SK-N-SH (cell line): Measurements from ENCODE around the gene CCDC30. TPM values are rescaled to one million over a fixed set of nuclear protein-coding genes. Genes with fewer than 3 reads are reported as not detected.

Experiments
- CTCF ChIA-PET: fragments of 300-600, 350-600 bp; formaldehyde crosslinking; extraction: SDS; loops from one replicate; lab custom pipeline; 2021; lab: Yijun Ruan, JAX
- POLR2A ChIA-PET: fragments of 350-600 bp; sonication (Branson Sonifier 250); formaldehyde crosslinking; extraction: SDS; loops from one replicate; lab custom pipeline; 2020; ENCODE audit warnings: antibody characterized with exemption, inconsistent platforms; lab: Yijun Ruan, JAX
- DNase-seq: peaks from one replicate; pipeline ENCODE4 v3.0.0; 2012
- H2AFZ ChIP-seq: fragments of 200-600 bp; sonication (generic); 2 replicates; pipeline ENCODE4 v1.8.1; 2016; ENCODE audit warnings: antibody characterized with exemption, mild to moderate bottlenecking, low read depth
- H3F3A ChIP-seq: fragments of 200-600 bp; sonication (generic); replicated peaks from 2 replicates; pipeline ENCODE3; 2016; ENCODE audit warnings: antibody characterized with exemption, mild to moderate bottlenecking; ENCODE audit not compliant: insufficient read depth
- H3K27ac ChIP-seq, 2 experiments: fragments of 200-500 bp in 1 of 2; fragments of 200-600 bp in 1 of 2; sonication (Bioruptor generic) in 1 of 2; sonication (generic), shearing (Covaris generic) in 1 of 2; 2 replicates each; pipeline versions ENCODE4 v1.5.1 to v1.6.1; 2014 to 2016; ENCODE audit warnings: low read depth in 2 of 2, inconsistent platforms in 1 of 2, low read length in 1 of 2, mild to moderate bottlenecking in 1 of 2, mixed read lengths in 1 of 2
- H3K27me3 ChIP-seq: fragments of 200-600 bp; sonication (generic), shearing (Covaris generic); 2 replicates; pipeline ENCODE4 v1.6.1; 2016; ENCODE audit warnings: mixed run types; ENCODE audit not compliant: insufficient read depth
- H3K36me3 ChIP-seq, 2 experiments: fragments of 200-500 bp in 1 of 2; fragments of 200-600 bp in 1 of 2; sonication (Bioruptor generic) in 1 of 2; sonication (generic) in 1 of 2; replicated peaks in 1 of 2; 2 replicates each; pipeline versions ENCODE3 to v1.5.1; 2014 to 2016; ENCODE audit warnings: low read length in 1 of 2, mild to moderate bottlenecking in 1 of 2; ENCODE audit not compliant: insufficient read depth in 2 of 2, control insufficient read depth in 1 of 2
- H3K4me1 ChIP-seq, 2 experiments: fragments of 200-500 bp in 1 of 2; fragments of 200-600 bp in 1 of 2; sonication (Bioruptor generic) in 1 of 2; sonication (generic), shearing (Covaris generic) in 1 of 2; 2 replicates each; pipeline versions ENCODE4 v1.5.1 to v1.6.1; 2014 to 2016; ENCODE audit warnings: low read depth in 1 of 2, low read length in 1 of 2, mixed run types in 1 of 2; ENCODE audit not compliant: insufficient read depth in 2 of 2, control insufficient read depth in 1 of 2
- H3K4me2 ChIP-seq: fragments of 200-600 bp; sonication (generic), shearing (Covaris generic); 2 replicates; pipeline ENCODE4 v1.6.1; 2017; ENCODE audit warnings: mixed run types
- H3K4me3 ChIP-seq, 2 experiments: fragments of 200-500 bp in 1 of 2; fragments of 200-600 bp in 1 of 2; sonication (Bioruptor generic) in 1 of 2; sonication (generic), shearing (Covaris generic) in 1 of 2; 2 replicates each; pipeline versions ENCODE4 v1.5.1 to v1.8.1; 2014 to 2016; ENCODE audit warnings: low read depth in 2 of 2, inconsistent platforms in 1 of 2, low read length in 1 of 2, mild to moderate bottlenecking in 1 of 2, mixed read lengths in 1 of 2, moderate library complexity in 1 of 2
- H3K79me2 ChIP-seq: fragments of 200-600 bp; sonication (generic); 2 replicates; pipeline ENCODE4 v1.8.1; 2017; ENCODE audit warnings: mild to moderate bottlenecking; ENCODE audit not compliant: insufficient read depth
- H3K9ac ChIP-seq: fragments of 200-600 bp; sonication (generic); 2 replicates; pipeline ENCODE4 v1.6.1; 2017; ENCODE audit warnings: mixed run types
- H3K9me2 ChIP-seq: fragments of 200-600 bp; sonication (generic); 2 replicates; pipeline ENCODE4 v1.6.1; 2017; ENCODE audit warnings: mixed run types
- H3K9me3 ChIP-seq: fragments of 200-600 bp; sonication (generic); 2 replicates; pipeline ENCODE4 v1.6.1; 2017; ENCODE audit warnings: mixed run types, mild to moderate bottlenecking, moderate library complexity
- H4K20me1 ChIP-seq: fragments of 200-600 bp; sonication (generic); 2 replicates; pipeline ENCODE4 v1.6.1; 2017; ENCODE audit warnings: mild to moderate bottlenecking, mixed run types; ENCODE audit not compliant: insufficient read depth
- ELF1 ChIP-seq: IDR thresholded peaks from 2 replicates; pipeline ENCODE4 v1.4.0; 2012
- EZH2phosphoT487 ChIP-seq: fragments of 200-600 bp; sonication (generic); IDR thresholded peaks from 2 replicates; pipeline ENCODE4 v1.6.1; 2017; ENCODE audit warnings: low read depth, mixed run types, mild to moderate bottlenecking, antibody characterized with exemption, moderate library complexity, borderline replicate concordance
- FOXJ3 ChIP-seq: sonication (generic); formaldehyde crosslinking; IDR thresholded peaks from 2 replicates; pipeline ENCODE4 v1.5.1; 2020; ENCODE audit warnings: mild to moderate bottlenecking, missing genetic modification reagents
- FOXM1 ChIP-seq: IDR thresholded peaks from 2 replicates; pipeline ENCODE4 v1.4.0; 2012; ENCODE audit warnings: low read depth, mild to moderate bottlenecking
- GATA2 ChIP-seq: sonication (generic); formaldehyde crosslinking; IDR thresholded peaks from 2 replicates; pipeline ENCODE4 v1.5.0; 2020; ENCODE audit warnings: mild to moderate bottlenecking, missing genetic modification reagents
- IRF3 ChIP-seq: fragments of 150-350 bp; IDR thresholded peaks from 2 replicates; pipeline ENCODE4 v1.6.1; 2016; ENCODE audit warnings: mild to moderate bottlenecking, low read depth, low read length
- MXI1 ChIP-seq: IDR thresholded peaks from 2 replicates; pipeline ENCODE4 v1.6.1; 2012; ENCODE audit warnings: mild to moderate bottlenecking, low read depth, low read length, improper control_type of control experiment
- NFIC ChIP-seq: IDR thresholded peaks from 2 replicates; pipeline ENCODE4 v1.4.0; 2012; ENCODE audit warnings: borderline replicate concordance
- NRF1 ChIP-seq: IDR thresholded peaks from 2 replicates; pipeline ENCODE4 v1.6.1; 2012; ENCODE audit warnings: low read depth, mild to moderate bottlenecking, low read length
- PBX3 ChIP-seq: IDR thresholded peaks from 2 replicates; pipeline ENCODE4; 2012
- RAD21 ChIP-seq: IDR thresholded peaks from 2 replicates; pipeline ENCODE4 v1.6.1; 2012; ENCODE audit warnings: mild to moderate bottlenecking, low read length
- REST ChIP-seq: IDR thresholded peaks from 2 replicates; pipeline ENCODE4 v1.6.1; 2012; ENCODE audit warnings: mild to moderate bottlenecking, low read depth, low read length, moderate library complexity
- RFX5 ChIP-seq: IDR thresholded peaks from 2 replicates; pipeline ENCODE4 v1.6.1; 2012; ENCODE audit warnings: mild to moderate bottlenecking, improper control_type of control experiment, low read length
- RXRA ChIP-seq: IDR thresholded peaks from 2 replicates; pipeline ENCODE4 v1.4.0; 2012; ENCODE audit warnings: low read depth, mild to moderate bottlenecking, borderline replicate concordance
- SMC3 ChIP-seq: IDR thresholded peaks from 2 replicates; pipeline ENCODE4 v1.6.1; 2012; ENCODE audit warnings: low read depth, low read length, improper control_type of control experiment
- TAF1 ChIP-seq: IDR thresholded peaks from 2 replicates; pipeline ENCODE4 v1.6.1; 2012; ENCODE audit warnings: low read depth, mild to moderate bottlenecking, low read length, moderate library complexity, borderline replicate concordance
- TCF12 ChIP-seq: IDR thresholded peaks from 2 replicates; pipeline ENCODE4 v1.4.0; 2012
- USF1 ChIP-seq: IDR thresholded peaks from 2 replicates; pipeline ENCODE4 v1.4.0; 2012; ENCODE audit warnings: low read depth, borderline replicate concordance
- YY1 ChIP-seq: IDR thresholded peaks from 2 replicates; pipeline ENCODE4 v1.4.0; 2012; ENCODE audit warnings: low read depth, mild to moderate bottlenecking
- ZBTB33 ChIP-seq: IDR thresholded peaks from 2 replicates; pipeline ENCODE4 v1.4.0; 2012; ENCODE audit warnings: low read depth, borderline replicate concordance
- WGBS: methylation state at CpG from one replicate; pipeline ENCODE4 v1.1.6; 2017; ENCODE audit warnings: low lambda C conversion rate; 5-methylcytosine and 5-hydroxymethylcytosine counted together
- polyA plus RNA-seq, 3 experiments: library from polyadenylated mRNA; depleted of rRNA; stranded (reverse); fragments of >200 nt; gene quantifications; 2 replicates each; pipeline ENCODE4 v1.2.3, GENCODE V29; 2012

The CCDC30 gene
- polyA plus RNA-seq, 1 of the 3 experiments (the other 2 are of a cell fraction), result 0.94 TPM

GRCh38 chr1:42551180-42551579 is 88.1 kb downstream of the CCDC30 start:
- DNase-seq, result no peak
- Histone ChIP-seq H3K4me1 (no peaks in the 10 kb centered on the region), H4K20me1 (no peaks in the 10 kb centered on the region), H3K9me3 (no peaks in the 10 kb centered on the region), H3K4me3 (no peak overlapping the region)
- TF ChIP-seq TAF1, result no peak
- no peak for TF ChIP-seq RAD21
- TF ChIP-seq RXRA, result no peak
- no peak for TF ChIP-seq MXI1
- TF ChIP-seq FOXM1, result no peak
- no peak for TF ChIP-seq ZBTB33
- TF ChIP-seq SMC3, result no peak
- TF ChIP-seq TCF12, result no peak
- no peak for TF ChIP-seq RFX5
- TF ChIP-seq GATA2 (CRISPR knock-in tag), result no peak
- TF ChIP-seq IRF3, result no peak
- no peak for TF ChIP-seq NRF1
- TF ChIP-seq ELF1, result no peak
- no peak for TF ChIP-seq NFIC
- TF ChIP-seq PBX3, result no peak
- no peak for TF ChIP-seq EZH2phosphoT487
- TF ChIP-seq, all 33 proteins: peak for 0
- no peaks in the 10 kb centered on the region for H3K27me3 ChIP-seq
- POLR2A ChIA-PET, result no interaction called here
- no peaks in the 10 kb centered on the region for H3K79me2 ChIP-seq
- no peaks in the 10 kb centered on the region for H3F3A ChIP-seq
- WGBS, result 89% methylated on average over 3 of the region's 3 CpGs
- H3K9me2 ChIP-seq, result no peaks in the 10 kb centered on the region
- H3K9ac ChIP-seq, result no peak overlapping the region
- no peak overlapping the region for H3K4me2 ChIP-seq
- CTCF ChIA-PET, result no interaction called here
- H3K36me3 ChIP-seq, result no peaks in the 10 kb centered on the region
- H2AFZ ChIP-seq, result no peak overlapping the region
- no peak overlapping the region for H3K27ac ChIP-seq

GRCh38 chr1:42551590-42551989 is 88.5 kb downstream of the CCDC30 start:
- no peak overlapping the region for H3K4me3 ChIP-seq
- H3F3A ChIP-seq, result no peaks in the 10 kb centered on the region
- no peaks in the 10 kb centered on the region for H3K4me1 ChIP-seq
- no peak overlapping the region for H2AFZ ChIP-seq
- no peak for DNase-seq
- no peaks in the 10 kb centered on the region for H4K20me1 ChIP-seq
- no peaks in the 10 kb centered on the region for H3K9me2 ChIP-seq
- no peaks in the 10 kb centered on the region for H3K9me3 ChIP-seq
- WGBS, result 56% methylated on average over 3 of the region's 3 CpGs
- H3K4me2 ChIP-seq, result no peak overlapping the region
- no peak overlapping the region for H3K27ac ChIP-seq
- ChIA-PET POLR2A (no interaction called here), CTCF (no interaction called here)
- H3K36me3 ChIP-seq, result no peaks in the 10 kb centered on the region
- TF ChIP-seq EZH2phosphoT487 (no peak), FOXJ3 (no peak), YY1 (no peak), USF1 (no peak), SMC3 (no peak), RXRA (no peak), MXI1 (no peak), REST (no peak)
- H3K27me3 ChIP-seq, result no peaks in the 10 kb centered on the region
- H3K79me2 ChIP-seq, result no peaks in the 10 kb centered on the region
- no peak overlapping the region for H3K9ac ChIP-seq
